HG02870 (cell line): ENCODE results near the gene PDSS1.

Source experiments
- ATAC-seq: cut with Tn5 transposase; IDR thresholded peaks from one replicate; pipeline ENCODE4 v1.9.1; 2021; ENCODE audit warnings: mild to moderate bottlenecking, moderate library complexity; ENCODE audit not compliant: unreplicated experiment

The PDSS1 gene

DNA sequence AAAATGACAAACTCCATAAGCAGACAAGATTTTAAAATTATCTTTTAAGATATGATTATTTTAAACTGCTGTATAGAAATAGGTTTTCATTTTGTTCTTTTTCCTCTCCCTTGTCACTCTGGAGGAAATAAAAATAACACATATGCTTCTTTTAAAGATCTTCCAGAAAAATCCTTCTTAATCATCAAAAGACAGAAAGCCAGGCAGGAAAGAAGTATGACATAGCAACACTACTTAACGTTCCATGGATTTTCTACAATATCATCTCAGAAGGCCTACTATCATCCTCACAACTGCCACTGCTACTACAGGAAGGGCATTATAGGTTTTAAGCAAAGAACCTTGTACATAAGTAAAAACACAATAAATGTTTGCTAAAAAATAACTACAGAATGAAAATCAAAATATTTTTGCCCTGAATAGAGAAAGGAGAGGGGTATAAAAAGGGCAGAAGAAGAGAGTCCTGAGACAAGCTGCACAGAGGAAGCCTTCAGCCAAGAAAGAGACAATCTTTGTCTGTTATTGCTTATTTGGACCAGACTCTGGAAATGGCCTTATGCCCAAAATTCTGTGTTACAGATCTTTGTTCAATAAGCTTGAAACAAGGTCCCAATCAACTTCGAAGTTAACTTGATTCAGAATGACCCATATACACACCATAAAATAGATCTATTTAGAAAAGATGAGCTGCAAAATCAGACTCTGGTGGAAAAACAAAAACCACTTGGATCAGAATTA is 95.4 kb downstream of the PDSS1 start:
- ATAC-seq = no peak
